VCaP (cell line): Measurements from ENCODE around the gene QKI.

Experiments
- H3K27ac ChIP-seq: fragments of 450-650 bp; 2 replicates; pipeline ENCODE4 v1.5.1; 2017
- TF ChIP-seq, protein P1 (sequence below): fragments of 450-650 bp; conservative IDR thresholded peaks from 2 replicates; pipeline ENCODE4 v1.5.1; 2017; ENCODE audit warnings: mild to moderate bottlenecking, moderate library complexity

Gene QKI

DNA sequence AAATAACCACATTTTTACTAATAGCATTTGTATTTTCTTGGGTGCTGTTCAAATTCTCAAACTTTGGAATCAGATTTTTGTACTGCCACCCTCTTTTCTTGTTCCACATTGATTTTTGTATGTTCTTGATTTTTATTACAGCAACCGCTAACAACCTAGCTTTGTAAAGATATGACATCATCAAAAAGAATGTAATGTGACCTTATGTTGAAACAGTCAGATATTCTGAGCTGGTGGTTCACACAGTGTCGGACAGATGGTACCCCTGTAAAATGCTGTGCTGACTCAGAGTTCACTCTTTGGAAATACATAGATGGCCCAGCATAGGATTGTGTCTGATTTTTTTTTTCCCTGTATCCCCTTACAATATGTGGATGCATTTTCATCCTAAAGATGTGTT is 118.9 kb downstream of the QKI start:
- H3K27ac ChIP-seq: no peak overlapping the region
- TF ChIP-seq, protein P1, sequence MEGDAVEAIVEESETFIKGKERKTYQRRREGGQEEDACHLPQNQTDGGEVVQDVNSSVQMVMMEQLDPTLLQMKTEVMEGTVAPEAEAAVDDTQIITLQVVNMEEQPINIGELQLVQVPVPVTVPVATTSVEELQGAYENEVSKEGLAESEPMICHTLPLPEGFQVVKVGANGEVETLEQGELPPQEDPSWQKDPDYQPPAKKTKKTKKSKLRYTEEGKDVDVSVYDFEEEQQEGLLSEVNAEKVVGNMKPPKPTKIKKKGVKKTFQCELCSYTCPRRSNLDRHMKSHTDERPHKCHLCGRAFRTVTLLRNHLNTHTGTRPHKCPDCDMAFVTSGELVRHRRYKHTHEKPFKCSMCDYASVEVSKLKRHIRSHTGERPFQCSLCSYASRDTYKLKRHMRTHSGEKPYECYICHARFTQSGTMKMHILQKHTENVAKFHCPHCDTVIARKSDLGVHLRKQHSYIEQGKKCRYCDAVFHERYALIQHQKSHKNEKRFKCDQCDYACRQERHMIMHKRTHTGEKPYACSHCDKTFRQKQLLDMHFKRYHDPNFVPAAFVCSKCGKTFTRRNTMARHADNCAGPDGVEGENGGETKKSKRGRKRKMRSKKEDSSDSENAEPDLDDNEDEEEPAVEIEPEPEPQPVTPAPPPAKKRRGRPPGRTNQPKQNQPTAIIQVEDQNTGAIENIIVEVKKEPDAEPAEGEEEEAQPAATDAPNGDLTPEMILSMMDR: no peak

DNA sequence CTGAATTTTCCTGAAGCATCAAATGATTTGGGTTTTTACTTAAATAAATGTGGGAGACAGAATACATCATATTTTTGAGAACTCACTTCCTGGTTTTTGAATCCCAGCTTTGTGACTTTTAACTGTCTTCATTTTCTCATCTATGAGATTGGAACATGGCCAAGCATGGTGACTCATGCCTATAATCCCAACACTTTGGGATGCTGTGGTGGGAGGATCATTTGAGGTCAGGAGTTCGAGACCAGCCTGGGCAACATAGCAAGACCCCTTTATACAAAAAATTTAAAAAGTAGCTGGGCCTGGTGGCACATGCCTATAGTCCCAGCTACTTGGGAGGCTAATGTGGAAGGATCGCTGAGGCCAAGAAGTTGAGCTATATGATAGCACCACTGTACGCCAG is 122.3 kb downstream of the QKI start:
- H3K27ac ChIP-seq: no peak overlapping the region
- TF ChIP-seq, protein P1: no peak

DNA sequence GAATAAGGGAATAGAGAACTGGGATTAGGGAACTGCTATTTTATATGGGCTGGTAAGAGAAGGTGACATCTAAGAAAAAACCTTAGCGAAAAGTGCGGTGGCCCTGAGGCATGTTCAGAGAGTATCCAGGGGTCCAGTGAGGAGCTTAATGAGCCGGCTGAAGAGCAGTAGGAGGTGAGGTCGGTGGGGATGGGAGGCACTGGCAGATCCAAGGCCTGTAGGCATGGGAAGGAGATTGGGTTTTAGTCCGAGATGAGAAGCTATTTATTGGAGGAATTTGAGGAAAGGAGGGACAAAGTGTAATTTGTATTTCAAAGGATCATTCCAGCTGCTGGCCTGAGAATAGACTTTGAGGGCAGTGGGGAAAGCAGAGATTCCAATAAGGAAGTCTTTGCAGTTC is 123.8 kb downstream of the QKI start:
- H3K27ac ChIP-seq: no peak overlapping the region
- TF ChIP-seq, protein P1: no peak

DNA sequence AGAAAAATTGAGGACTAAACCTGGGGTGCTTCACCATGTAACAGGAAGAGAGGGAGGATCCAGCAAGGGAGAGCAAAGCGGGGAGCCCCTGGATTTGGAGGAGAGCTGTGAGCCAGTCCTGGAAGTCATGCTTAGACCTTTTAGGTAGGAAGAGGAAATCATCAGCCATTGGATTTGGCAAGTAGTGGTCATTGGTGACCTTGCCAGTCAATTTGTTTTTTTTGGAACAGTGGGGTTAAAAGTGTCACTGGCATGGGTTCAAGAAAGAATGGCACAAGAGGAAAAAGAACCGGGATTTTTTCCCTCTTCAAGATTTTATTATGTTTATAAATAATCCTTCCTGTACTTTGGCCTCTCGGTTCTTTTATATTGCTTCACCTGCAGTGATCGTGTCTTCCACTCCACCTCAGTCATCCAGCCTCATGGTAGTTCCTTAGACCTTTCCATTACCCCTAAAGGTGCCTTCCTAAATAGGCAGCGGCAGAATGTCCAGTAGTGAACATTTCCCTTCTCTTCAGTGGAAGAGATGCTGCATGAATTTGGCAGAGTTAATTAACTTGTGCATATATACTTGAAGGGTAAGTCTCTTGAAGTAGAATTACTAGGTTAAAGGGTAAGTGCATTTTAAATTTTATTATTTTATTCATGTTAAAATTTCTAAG is 124.7 kb downstream of the QKI start:
- TF ChIP-seq, protein P1: no peak
- H3K27ac ChIP-seq: no peak overlapping the region

DNA sequence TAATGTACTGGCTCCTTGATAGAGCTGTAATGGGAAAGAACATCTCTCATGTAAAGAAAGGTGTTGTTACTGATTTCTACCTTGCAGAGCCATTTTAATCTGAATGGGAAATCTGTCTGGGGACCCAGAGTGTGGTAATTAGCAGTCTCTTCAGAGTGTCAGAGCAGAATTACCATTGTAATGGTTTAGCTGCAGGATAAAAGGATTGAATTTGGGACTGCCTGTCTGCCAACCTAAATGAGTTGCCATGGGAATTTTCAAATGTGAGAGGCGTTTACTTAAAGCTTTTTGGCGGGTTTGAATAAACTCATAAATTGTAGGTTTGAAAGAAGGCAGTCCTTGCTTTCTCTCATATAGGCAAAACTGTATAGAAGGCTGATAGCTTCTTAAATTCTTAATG is 128.8 kb downstream of the QKI start:
- TF ChIP-seq, protein P1: no peak
- no peak overlapping the region for H3K27ac ChIP-seq

DNA sequence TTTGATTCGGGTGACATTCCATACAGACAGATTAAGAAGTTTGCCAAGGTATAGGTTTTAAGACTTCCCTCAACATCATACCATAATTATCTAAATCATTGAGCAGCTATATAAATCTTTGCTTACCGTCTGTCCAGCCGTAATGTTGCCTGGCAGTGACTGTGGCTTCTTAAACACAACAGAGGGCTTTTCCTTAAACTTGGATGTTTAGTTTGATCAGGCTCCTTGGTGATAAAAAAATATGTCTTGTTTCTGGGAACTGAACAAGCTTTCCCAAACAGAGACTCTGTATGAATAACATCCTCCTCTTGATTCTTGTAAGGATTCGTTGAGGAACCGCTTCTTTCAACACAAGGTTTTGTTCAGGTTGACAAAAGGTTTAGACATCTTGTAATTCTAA is 130.9 kb downstream of the QKI start:
- TF ChIP-seq, protein P1: no peak
- H3K27ac ChIP-seq: no peak overlapping the region

DNA sequence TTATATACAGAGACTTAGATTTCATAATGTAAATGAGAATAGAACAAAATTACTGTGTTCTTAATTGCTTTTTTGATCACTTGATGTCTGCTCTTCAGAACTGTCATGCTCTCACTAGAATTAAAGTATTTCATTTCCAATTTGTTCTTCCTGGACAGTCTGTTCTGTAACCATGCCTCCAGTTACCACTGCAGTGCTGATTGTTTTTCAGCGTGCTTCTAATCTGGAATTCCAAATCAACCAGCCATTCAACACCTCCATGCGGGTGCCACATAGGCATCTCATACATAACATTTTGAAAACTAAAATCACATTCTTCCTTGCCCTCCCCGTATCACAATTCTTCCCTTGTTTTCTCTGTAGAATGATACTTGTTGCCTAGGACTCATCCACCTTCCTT is 132.8 kb downstream of the QKI start:
- TF ChIP-seq, protein P1: no peak
- no peak overlapping the region for H3K27ac ChIP-seq
